Measurements from ENCODE around the gene COL5A2.

COL5A2 gene

DNA sequence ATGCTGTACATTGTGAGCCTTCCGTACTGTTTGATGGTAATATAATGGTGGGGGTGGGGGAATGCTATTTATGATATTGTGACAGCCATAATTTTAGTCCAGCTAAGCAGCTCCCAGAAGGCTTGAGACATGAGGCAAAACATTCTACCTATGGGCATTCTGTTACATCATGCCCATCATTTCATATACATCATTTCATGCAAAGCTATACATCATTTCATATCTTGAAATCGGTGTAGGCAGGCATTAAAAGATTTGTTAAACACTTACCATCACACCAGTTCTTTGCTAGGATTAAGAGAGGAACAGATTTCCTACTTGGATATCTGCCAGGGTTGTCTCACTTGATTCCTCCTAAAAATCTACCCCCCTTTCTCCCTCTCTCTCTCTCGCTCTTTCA, 84.5 kb downstream of the COL5A2 start:
- no peaks in the 10 kb centered on the region for H3F3A ChIP-seq (ENCODE audit: insufficient read depth)
- no peaks in the 10 kb centered on the region for H3K36me3 ChIP-seq (ENCODE audit: low read length)

DNA sequence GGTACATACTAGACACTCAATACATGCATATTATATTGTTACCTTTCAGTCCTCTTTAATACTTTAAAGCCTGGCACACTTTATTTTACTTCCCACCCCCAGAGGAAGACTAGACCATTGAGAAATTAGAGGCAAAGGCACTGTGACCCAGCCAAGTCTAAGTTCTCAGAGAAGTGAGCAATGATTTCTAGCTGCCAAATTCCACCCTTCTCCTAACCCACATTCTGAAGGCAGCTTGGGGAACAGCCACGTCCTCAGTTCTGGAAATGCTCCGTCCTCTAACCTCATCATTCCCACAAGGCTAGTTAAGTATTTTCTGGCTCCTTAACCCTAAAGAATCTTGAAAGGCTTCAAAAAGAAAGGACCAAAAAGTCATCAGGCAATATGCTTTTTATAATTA, 86.6 kb downstream of the COL5A2 start:
- Histone ChIP-seq H3K27me3 (ENCODE audit: low read length) (no peaks in the 10 kb centered on the region), H4K20me1 (ENCODE audit: low read depth, low read length) (no peaks in the 10 kb centered on the region), H3K9me3 (ENCODE audit: insufficient read depth, low read length) (no peaks in the 10 kb centered on the region), H3K27ac (ENCODE audit: low read depth, low read length) (no peak overlapping the region), H3K9ac (ENCODE audit: low read length) (no peak overlapping the region), H3K4me3 (ENCODE audit: insufficient read depth, low read length, poor library complexity, severe bottlenecking) (no peak overlapping the region), H3K36me3 (ENCODE audit: low read length) (no peaks in the 10 kb centered on the region), H2AFZ (ENCODE audit: low read depth, low read length, severe bottlenecking) (no peak overlapping the region), H3K9me2 (replicated peaks; ENCODE audit: insufficient read depth, low read length) (no peaks in the 10 kb centered on the region), H3K79me2 (ENCODE audit: insufficient read depth, low read length) (no peaks in the 10 kb centered on the region), H3K4me2 (ENCODE audit: low read depth, low read length, poor library complexity, severe bottlenecking) (no peak overlapping the region), H3F3A (ENCODE audit: insufficient read depth) (no peaks in the 10 kb centered on the region)
- TF ChIP-seq, protein P1, sequence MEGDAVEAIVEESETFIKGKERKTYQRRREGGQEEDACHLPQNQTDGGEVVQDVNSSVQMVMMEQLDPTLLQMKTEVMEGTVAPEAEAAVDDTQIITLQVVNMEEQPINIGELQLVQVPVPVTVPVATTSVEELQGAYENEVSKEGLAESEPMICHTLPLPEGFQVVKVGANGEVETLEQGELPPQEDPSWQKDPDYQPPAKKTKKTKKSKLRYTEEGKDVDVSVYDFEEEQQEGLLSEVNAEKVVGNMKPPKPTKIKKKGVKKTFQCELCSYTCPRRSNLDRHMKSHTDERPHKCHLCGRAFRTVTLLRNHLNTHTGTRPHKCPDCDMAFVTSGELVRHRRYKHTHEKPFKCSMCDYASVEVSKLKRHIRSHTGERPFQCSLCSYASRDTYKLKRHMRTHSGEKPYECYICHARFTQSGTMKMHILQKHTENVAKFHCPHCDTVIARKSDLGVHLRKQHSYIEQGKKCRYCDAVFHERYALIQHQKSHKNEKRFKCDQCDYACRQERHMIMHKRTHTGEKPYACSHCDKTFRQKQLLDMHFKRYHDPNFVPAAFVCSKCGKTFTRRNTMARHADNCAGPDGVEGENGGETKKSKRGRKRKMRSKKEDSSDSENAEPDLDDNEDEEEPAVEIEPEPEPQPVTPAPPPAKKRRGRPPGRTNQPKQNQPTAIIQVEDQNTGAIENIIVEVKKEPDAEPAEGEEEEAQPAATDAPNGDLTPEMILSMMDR (IDR thresholded peaks at IDR 0.05; ENCODE audit: insufficient read depth, low read length, poor library complexity, severe bottlenecking): no peak

More for the DNA sequence above, 84.5 kb downstream of the COL5A2 start:
- no peak overlapping the region for H3K4me3 ChIP-seq (ENCODE audit: insufficient read depth, low read length, poor library complexity, severe bottlenecking)
- H3K27me3 ChIP-seq (ENCODE audit: low read length): no peaks in the 10 kb centered on the region
- H3K9me3 ChIP-seq (ENCODE audit: insufficient read depth, low read length): no peaks in the 10 kb centered on the region
- no peaks in the 10 kb centered on the region for H3K79me2 ChIP-seq (ENCODE audit: insufficient read depth, low read length)
- H3K4me2 ChIP-seq (ENCODE audit: low read depth, low read length, poor library complexity, severe bottlenecking): no peak overlapping the region
- no peak overlapping the region for H3K9ac ChIP-seq (ENCODE audit: low read length)
- no peaks in the 10 kb centered on the region for H4K20me1 ChIP-seq (ENCODE audit: low read depth, low read length)
- H3K9me2 ChIP-seq (replicated peaks; ENCODE audit: insufficient read depth, low read length): no peaks in the 10 kb centered on the region
- no peak for TF ChIP-seq EZH2phosphoT487 (conservative IDR thresholded peaks at IDR 0.05; ENCODE audit: low read length)
- TF ChIP-seq, protein P1 (IDR thresholded peaks at IDR 0.05; ENCODE audit: insufficient read depth, low read length, poor library complexity, severe bottlenecking): no peak
- no peak overlapping the region for H2AFZ ChIP-seq (ENCODE audit: low read depth, low read length, severe bottlenecking)
- H3K27ac ChIP-seq (ENCODE audit: low read depth, low read length): no peak overlapping the region

DNA sequence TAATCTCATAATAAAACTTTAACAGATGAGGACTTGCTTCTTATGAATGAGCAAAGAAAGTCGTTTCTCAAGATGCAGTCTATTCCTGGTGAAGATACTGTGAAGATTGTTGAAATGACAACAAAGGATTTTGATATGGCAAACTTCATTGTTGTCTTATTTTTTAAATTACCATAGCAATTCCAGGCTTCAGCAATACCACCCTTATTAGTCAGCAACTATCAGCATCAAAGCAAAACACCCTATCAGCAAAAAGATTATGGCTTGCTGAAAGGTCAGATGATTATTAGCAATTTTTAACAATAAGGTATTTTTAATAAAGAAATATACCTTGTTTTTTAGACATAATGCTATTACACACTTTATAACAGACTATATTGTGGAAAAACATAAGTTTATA, 88.3 kb downstream of the COL5A2 start:
- TF ChIP-seq, protein P1 (IDR thresholded peaks at IDR 0.05; ENCODE audit: insufficient read depth, low read length, poor library complexity, severe bottlenecking): no peak
- TF ChIP-seq EZH2phosphoT487 (conservative IDR thresholded peaks at IDR 0.05; ENCODE audit: low read length): no peak

More for the DNA sequence above, 88.3 kb downstream of the COL5A2 start:
- H3K27me3 ChIP-seq (ENCODE audit: low read length): no peaks in the 10 kb centered on the region
- no peak overlapping the region for H3K4me2 ChIP-seq (ENCODE audit: low read depth, low read length, poor library complexity, severe bottlenecking)
- H3K36me3 ChIP-seq (ENCODE audit: low read length): no peaks in the 10 kb centered on the region
- H3K9me2 ChIP-seq (replicated peaks; ENCODE audit: insufficient read depth, low read length): no peaks in the 10 kb centered on the region
- H3K9ac ChIP-seq (ENCODE audit: low read length): no peak overlapping the region
- no peaks in the 10 kb centered on the region for H4K20me1 ChIP-seq (ENCODE audit: low read depth, low read length)
- no peak overlapping the region for H3K27ac ChIP-seq (ENCODE audit: low read depth, low read length)
- H3F3A ChIP-seq (ENCODE audit: insufficient read depth): no peaks in the 10 kb centered on the region
- H2AFZ ChIP-seq (ENCODE audit: low read depth, low read length, severe bottlenecking): no peak overlapping the region
- H3K4me3 ChIP-seq (ENCODE audit: insufficient read depth, low read length, poor library complexity, severe bottlenecking): no peak overlapping the region
- no peaks in the 10 kb centered on the region for H3K9me3 ChIP-seq (ENCODE audit: insufficient read depth, low read length)
- no peaks in the 10 kb centered on the region for H3K79me2 ChIP-seq (ENCODE audit: insufficient read depth, low read length)
